CD1c-positive myeloid dendritic cell (primary cell): ENCODE measurements around the gene MRPL16.
"Not testable (repeated sequence)": the region's sequence is repeated elsewhere in the genome, so short reads cannot be mapped to it uniquely, and the experiment has no call there.

ENCODE experiments used
- DNase-seq: peaks from one replicate; pipeline ENCODE4 v3.0.0-alpha.2; 2016; ENCODE audit errors: extremely low spot score

The MRPL16 gene

GRCh38 chr11:59810189-59810910, at the start of gene MRPL16:
TSS of gene MRPL16 (minus strand) at chr11:59810778. CDS start at chr11:59810658, 120 bp downstream.
- DNase-seq: peak; percentile 94

- DNase-seq: no peak
Measured at GRCh38 chr11:59859673-59860072, 49.1 kb upstream of the MRPL16 start.

GRCh38 chr11:59857439-59858434, 47.2 kb upstream of the MRPL16 start:
- DNase-seq: no peak

GRCh38 chr11:59854871-59855270, 44.3 kb upstream of the MRPL16 start:
- DNase-seq: no peak

- not testable (repeated sequence) for DNase-seq
Measured at GRCh38 chr11:59851416-59851815, 40.8 kb upstream of the MRPL16 start.

GRCh38 chr11:59849551-59849950, 39.0 kb upstream of the MRPL16 start:
- not testable (repeated sequence) for DNase-seq

- no peak for DNase-seq
Measured at GRCh38 chr11:59849129-59849528, 38.6 kb upstream of the MRPL16 start.

- not testable (repeated sequence) for DNase-seq
Measured at GRCh38 chr11:59848439-59848838, 37.9 kb upstream of the MRPL16 start.

GRCh38 chr11:59847626-59848025, 37.0 kb upstream of the MRPL16 start:
- no peak for DNase-seq

GRCh38 chr11:59846556-59846955, 36.0 kb upstream of the MRPL16 start:
- DNase-seq: no peak

GRCh38 chr11:59845399-59845798, 34.8 kb upstream of the MRPL16 start, which contains the start of gene CBLIF:
TSS of gene CBLIF (minus strand) at chr11:59845499. CDS start at chr11:59845453, 46 bp downstream.
- no peak for DNase-seq

- DNase-seq: no peak
Measured at GRCh38 chr11:59842316-59842715, 31.7 kb upstream of the MRPL16 start.

GRCh38 chr11:59841514-59841913, 30.9 kb upstream of the MRPL16 start:
- no peak for DNase-seq

GRCh38 chr11:59839615-59840014, 29.0 kb upstream of the MRPL16 start:
- DNase-seq: no peak

GRCh38 chr11:59833602-59834001, 23.0 kb upstream of the MRPL16 start:
- no peak for DNase-seq

- no peak for DNase-seq
Measured at GRCh38 chr11:59829358-59829757, 18.8 kb upstream of the MRPL16 start.

- DNase-seq: peak; percentile 74
Measured at GRCh38 chr11:59822989-59823566, 12.5 kb upstream of the MRPL16 start.

GRCh38 chr11:59818572-59818971, 8.0 kb upstream of the MRPL16 start:
- no peak for DNase-seq

GRCh38 chr11:59816434-59816833, 5.9 kb upstream of the MRPL16 start:
- DNase-seq: not testable (repeated sequence)

- no peak for DNase-seq
Measured at GRCh38 chr11:59815754-59816153, 5.2 kb upstream of the MRPL16 start.

- no peak for DNase-seq
Measured at GRCh38 chr11:59814021-59814420, 3.4 kb upstream of the MRPL16 start.

- DNase-seq: no peak
Measured at GRCh38 chr11:59813364-59813763, 2.8 kb upstream of the MRPL16 start.
